Renal cortex interstitium (tissue), 11 donors: ENCODE data around the gene OSMR. TPM values are rescaled to one million over a fixed set of nuclear protein-coding genes. Genes with fewer than 3 reads are reported as not detected.

ENCODE experiments used
- DNase-seq, 11 donors: peaks; one replicate each; pipeline ENCODE4 v3.0.0-alpha.2; 2013; ENCODE audit warnings: low read depth in 9 of 11, low spot score in 4 of 11; ENCODE audit errors: extremely low read depth in 1 of 11
- polyA plus RNA-seq, 3 donors: library from polyadenylated mRNA; unstranded; fragments of 120-200 nt; gene quantifications; one replicate each; pipeline ENCODE4 v1.2.1, GENCODE V29; 2013; ENCODE audit not compliant: insufficient read length in 3 of 3

The OSMR gene
- polyA plus RNA-seq, 3 donors: 7.9 to 11.0 (median 9.8) TPM

- no peak for DNase-seq
These were observed 98.5 kb downstream of the OSMR start for GRCh38 chr5:38944282-38944681.

DNA sequence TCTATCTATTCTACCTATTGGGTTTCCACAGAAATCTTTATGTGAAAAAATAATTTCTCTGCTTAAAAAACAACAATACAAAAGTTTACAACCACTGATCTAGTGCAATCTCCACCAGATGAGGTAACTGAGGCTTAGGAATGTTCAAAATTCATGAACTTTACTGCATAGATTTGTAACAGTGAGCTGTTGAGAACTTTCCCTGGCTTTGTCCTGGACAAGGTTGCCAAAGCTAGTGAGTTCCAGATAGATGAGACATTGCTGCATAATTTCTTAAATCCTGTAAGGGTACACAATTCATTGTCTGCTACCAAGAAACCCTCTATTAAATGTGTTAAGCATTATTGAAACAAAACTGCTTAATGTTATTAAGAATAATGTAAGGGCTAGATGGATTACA lies 102.7 kb downstream of the OSMR start:
- no peak for DNase-seq

DNA sequence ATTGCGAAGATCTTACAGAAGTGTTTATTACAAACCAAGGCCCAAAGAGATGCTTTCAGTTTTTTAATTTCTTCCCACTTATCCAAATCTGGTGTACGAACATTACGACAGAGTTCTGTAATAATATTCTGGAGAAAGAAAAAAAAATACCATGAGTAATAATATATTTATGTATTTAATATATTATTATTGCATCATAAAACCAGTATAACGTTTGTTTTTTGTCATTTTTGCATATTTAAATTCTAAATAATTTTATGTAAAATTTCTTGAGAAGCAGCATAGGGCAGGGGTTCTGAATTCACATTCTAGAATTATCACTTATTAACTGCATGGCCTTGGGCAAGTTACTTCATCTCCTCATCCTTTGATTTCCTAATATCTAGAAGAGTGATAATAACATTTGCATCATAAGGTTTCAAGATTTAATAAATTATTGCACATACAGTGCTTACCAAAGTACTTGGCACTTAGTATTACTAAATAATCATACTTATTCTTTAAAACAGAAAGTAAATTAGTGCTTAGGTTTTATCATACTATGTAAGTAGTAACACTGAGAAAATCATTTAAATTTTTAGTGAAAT lies 107.7 kb downstream of the OSMR start:
- no peak for DNase-seq

GRCh38 chr5:38961691-38962090 lies 115.9 kb downstream of the OSMR start:
- no peak for DNase-seq

DNA sequence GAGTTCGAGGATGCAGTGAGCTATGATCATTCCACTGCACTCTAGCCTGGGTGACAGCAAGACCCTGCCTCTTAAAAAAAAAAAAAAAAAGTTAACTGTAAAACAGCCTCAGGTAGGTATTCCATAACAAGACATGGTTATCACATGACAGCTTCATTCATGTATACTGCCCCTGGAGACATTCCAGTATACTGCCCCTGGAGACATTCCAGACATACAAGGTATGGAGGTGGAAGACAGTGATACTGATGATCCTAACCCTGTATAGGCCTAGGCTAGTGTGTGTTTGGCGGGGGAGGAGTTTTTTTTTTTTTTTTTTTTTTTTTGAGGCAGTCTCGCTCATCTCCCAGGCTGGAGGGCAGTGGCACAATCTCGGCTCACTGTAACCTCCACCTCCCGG lies 122.9 kb downstream of the OSMR start:
- no peak for DNase-seq

DNA sequence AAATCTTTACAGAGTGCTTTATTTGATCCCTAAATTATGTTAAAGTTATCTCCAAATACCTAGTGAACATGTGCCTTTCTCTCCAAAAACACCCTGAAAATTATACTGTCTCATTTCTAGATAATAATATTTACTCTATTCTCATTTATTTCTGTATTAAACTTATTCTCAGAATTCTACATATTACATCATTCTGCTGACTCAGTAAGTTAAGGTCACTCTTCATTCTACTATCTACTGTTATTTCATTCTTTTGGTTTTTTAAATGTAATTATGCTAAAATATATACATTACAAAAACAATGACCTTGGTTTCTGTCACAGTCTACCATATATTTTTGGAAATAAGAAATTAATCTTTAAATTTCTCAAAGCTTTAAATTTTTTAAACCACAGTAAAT lies 132.2 kb downstream of the OSMR start:
- DNase-seq: no peak

- no peak for DNase-seq
These were observed 133.7 kb downstream of the OSMR start for GRCh38 chr5:38979535-38979934.

Other genes starting within 250 kb of the OSMR start
- gene RICTOR, start 228.4 kb downstream of the OSMR start, polyA plus RNA-seq: 10 to 100 TPM; 21.1 to 31.8 (median 26.6) TPM